GM10266 (cell line): Measurements from ENCODE around the gene C10orf105.

Experiments used
- DNase-seq: peaks from one replicate; pipeline ENCODE4 v3.0.0; 2012; ENCODE audit errors: extremely low spot score
- CTCF ChIP-seq: IDR thresholded peaks from 2 replicates; pipeline ENCODE4 v1.5.1; 2012; ENCODE audit warnings: mild to moderate bottlenecking, low read depth; ENCODE audit not compliant: control insufficient read depth, insufficient read depth; ENCODE audit errors: missing control alignments

Gene C10orf105

GRCh38 chr10:71708897-71709882 is 10.4 kb downstream of the C10orf105 start:
- TF ChIP-seq CTCF: no peak
- no peak for DNase-seq

DNA sequence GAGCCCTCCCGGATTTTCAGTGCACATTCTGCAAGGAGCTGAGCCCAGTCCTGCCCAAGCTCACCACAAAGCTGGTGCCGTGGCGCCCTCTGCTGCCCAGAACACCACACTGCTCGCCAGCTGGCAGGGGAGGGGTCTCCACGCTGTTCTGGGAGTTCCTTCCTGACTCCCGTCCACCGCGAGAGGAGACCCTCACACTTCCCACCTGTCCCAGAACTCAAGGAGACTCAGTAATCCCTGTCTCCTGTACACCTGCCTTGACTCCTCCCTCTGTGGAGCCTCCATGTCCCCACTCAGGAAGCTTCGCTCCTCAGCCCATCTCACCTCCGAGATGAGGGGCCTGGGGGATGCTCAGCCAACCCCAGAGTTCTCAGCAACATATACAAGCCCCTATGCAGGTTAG is 11.3 kb downstream of the C10orf105 start:
- peak; percentile 77 for DNase-seq

GRCh38 chr10:71707240-71707789 is 12.3 kb downstream of the C10orf105 start:
- no peak for TF ChIP-seq CTCF
- no peak for DNase-seq

More for the DNA sequence above, 11.3 kb downstream of the C10orf105 start:
- TF ChIP-seq CTCF: peak; percentile 95

- TF ChIP-seq CTCF: no peak
- DNase-seq: no peak
Observed at GRCh38 chr10:71706216-71707121, 13.1 kb downstream of the C10orf105 start.

GRCh38 chr10:71705582-71705981 is 14.0 kb downstream of the C10orf105 start:
- no peak for DNase-seq
- TF ChIP-seq CTCF: no peak

- TF ChIP-seq CTCF: no peak
- DNase-seq: no peak
Observed at GRCh38 chr10:71704816-71705215, 14.8 kb downstream of the C10orf105 start.
